ENCODE measurements around the gene G6PC3.

GRCh38 chr17:44109312-44109630 lies 38.7 kb downstream of the G6PC3 start:
- TF ChIP-seq POLR2A (IDR thresholded peaks at IDR 0.05; ENCODE audit: low read length) (no peak), GATA1 (IDR thresholded peaks at IDR 0.05; ENCODE audit: low read depth, low read length) (no peak)
